HG03378 (cell line): ENCODE measurements around the gene ZNF408.

ENCODE experiments used
- ATAC-seq: cut with Tn5 transposase; IDR thresholded peaks from one replicate; pipeline ENCODE4 v1.9.1; 2021; ENCODE audit warnings: mild to moderate bottlenecking, moderate library complexity; ENCODE audit not compliant: unreplicated experiment

Gene ZNF408

DNA sequence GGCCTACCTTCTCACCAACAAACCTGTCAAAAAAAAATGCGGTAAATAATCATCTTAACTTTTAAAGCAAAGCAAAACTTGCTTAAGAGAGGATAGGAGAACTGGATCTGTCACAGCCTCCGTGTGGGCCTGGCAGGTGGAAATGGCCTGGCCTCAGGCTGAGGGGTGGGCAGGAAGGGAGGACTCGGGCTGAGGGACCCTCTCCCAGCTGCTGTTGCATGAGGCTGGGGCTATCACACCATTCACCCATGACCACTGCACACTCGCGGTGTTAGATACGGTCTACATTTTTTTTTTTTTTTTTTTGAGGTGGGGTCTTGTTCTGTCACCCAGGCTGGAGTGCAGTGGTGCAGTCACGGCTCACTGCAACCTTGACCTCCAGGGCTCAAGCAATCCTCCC is 24.9 kb upstream of the ZNF408 start:
- no peak for ATAC-seq

DNA sequence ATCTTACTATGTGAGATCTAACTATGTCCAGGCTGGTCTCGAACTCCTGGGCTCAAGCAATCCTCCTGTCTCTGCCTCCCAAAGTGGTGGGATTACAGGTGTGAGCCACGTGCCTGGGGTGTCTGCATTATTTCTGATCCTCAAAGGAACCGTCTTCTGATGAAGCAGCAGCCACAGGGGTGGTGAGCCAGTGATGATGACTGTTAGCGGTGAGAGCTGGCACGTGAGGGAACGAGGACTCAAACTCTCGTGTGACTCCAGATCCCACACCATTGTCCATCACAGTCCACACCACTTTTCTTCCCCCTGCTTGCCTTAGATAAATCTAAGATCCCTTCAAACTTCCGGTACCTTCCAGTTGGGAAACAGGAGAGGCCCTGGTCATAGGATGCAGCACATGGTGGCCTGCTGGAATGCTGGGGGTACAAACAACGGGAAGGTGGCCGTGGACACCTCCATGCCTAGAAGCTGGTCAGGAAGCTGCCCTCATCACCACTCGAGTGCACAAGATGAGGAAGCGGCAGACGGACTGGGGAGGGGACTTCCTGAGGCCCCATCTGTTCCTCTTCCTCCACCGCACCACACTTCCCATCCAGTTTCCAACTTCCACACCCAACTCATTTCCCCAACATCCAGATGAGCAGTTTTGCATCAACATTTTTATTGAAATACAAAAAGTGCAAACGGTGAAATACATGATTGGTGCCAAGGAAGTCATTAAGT is 24.2 kb upstream of the ZNF408 start:
- ATAC-seq, result no peak

DNA sequence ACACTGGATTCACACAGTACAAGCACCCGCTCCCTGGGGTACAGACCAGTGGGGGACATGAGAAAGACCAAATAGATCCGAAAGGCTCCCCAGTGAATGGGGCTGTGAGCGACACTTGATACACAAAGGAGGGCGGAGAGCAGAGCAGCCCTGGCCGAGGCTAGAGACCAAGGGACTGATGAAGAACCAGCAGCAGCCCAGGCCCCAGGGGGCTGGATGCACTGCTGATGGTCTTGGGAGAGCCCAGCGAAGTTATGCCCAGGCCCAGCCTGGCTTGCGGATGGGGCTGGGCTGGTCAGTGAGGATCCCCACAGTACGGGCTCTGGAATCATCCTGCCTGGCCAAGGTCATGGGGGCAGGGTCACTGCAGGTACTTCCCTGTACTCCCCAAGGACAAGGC is 23.7 kb upstream of the ZNF408 start:
- no peak for ATAC-seq

DNA sequence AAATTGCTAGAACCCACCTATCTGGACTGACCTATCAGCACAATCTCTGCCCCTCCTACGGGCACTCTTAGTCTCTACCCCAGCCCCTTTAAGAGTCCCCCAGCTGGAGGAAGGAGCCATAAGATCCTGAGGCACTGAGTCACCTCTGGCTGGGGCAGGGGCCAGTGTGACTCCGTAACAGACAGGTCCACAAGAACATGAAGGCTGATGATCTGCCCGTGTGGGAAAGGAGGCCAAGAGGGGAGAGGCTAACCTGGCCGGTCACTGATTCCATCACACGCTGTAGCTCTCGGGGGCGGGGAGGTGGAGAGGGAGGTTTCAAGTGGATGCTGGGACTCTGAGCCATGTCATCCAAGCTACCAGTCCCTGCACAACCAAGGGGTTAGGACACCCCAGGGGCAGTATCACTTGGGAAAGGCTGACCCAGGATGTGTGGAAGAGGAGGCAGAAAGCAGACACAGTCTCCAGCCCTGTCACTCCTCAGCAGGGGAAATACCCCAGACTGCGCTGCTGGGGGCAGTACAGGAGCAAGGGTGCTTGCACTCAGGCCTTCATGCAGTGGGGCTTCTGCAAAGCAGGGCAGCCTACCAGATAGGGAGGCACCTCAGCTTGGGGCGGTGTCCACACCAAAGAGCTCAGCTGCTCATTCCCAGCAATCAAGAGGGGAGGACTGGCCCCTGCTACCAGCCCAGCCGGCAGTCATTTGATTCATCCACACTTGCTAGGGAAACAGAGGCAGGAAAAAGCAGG is 22.7 kb upstream of the ZNF408 start:
- no peak for ATAC-seq

DNA sequence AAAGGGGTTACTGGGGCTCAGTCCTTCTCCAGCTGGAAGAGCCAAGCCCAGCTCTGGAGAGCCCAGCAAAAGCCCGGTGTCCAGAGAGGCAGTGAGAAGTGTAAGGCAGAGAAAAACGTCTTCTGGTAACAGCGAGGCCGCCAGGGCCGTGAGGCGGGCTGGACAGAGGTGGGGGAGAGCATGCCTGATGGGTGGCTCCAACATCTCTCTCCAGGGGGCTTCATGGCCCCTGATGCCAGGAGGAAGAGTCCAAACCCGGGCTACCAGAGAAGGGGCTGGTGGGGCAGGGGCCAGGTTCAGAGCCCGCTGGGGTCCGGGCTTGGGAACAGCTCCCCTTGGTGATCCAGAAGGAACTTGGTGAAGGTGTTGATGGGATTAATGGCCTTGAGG is 22.1 kb upstream of the ZNF408 start:
- no peak for ATAC-seq

DNA sequence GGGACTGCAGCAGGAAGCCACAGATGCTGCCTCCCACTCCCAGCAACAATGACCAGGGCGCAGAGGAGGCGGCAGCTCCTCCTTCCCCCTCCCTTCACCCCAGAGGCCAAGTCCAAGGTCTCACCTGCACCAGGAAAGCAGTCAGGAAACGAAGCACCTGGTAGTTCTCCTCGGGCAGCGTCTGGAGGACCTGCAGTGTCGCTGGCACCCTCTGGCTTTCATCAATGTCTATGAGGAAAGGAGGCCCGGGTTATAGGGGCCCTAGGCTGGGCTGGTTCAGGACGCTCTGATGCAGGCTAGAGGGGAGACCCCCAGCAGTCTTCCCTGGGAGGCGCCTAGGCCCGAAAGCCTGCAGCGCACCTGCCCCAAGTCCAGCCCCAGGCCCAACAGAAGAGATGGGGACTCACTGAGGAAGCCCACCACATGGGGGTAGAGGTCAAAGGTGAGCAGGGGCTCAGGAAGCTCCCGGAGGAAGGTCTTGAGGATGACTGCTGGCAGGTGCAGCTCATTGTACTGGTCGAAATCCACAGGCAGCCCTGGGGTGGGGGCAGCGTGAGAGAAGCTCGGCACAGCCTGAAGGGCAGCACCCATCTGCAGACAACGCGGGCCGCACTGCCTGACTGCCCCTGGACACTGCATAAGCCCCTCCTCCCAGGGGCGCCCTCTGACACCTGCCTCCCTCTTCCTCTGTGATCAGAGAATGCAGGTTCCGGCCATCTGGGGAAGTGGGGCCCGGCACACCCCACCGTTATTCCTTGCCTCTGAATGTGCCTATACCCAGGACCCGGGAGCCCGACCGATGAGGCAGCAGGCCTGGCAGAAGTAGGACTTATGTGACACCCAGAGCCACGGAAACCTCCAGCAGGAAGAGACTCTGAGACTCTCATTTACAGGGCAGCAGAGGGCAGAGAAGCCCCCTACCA is 21.3 kb upstream of the ZNF408 start:
- ATAC-seq, result no peak

DNA sequence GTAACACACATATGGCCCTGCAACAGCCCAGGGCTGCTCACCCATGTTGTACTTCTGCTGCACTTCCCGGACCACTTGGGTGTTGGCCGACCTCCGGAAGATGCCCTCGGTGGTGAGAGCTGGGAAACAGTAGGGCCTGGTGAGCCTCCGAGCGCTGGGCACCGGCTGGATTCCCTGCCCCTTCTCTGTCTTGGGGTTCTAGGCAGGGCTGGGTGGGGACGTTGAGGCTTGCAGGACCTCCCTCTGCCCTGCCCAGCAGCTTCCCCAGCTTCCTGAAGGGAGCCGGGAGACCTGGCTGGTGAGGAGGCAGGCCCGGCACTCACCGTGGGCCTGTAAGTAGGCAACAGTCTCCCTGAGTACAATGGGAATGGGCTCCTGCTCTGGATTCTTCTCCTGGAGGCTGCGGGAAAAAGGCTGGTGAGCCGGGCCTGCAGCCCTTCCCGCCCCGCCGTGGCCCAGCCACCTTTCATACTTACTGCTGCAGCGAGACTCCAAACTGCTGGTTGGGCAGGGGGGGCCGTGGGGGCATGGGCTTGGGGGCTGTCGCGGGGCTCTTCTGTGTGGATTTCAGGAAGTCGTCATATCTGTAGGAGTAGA is 20.6 kb upstream of the ZNF408 start:
- no peak for ATAC-seq

DNA sequence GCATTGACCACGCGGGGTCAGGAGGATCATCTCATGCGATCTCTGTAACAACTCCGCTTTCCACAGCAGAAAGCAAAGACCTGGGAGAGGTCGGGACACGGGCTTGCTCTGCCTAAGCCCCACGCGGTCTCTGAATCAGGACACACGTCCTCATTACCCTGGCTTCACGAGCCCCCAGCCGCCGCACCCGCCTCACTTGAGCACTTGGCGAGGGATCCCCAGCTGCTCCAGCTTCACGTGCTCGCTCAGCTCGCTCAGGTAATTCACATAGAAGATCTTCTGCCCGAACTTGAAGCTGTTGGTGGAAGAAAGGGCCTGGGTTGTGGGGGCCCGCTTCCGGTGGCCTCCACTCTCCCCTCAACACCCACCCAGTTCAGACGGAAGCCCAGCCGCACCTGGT is 20.0 kb upstream of the ZNF408 start:
- ATAC-seq, result no peak

DNA sequence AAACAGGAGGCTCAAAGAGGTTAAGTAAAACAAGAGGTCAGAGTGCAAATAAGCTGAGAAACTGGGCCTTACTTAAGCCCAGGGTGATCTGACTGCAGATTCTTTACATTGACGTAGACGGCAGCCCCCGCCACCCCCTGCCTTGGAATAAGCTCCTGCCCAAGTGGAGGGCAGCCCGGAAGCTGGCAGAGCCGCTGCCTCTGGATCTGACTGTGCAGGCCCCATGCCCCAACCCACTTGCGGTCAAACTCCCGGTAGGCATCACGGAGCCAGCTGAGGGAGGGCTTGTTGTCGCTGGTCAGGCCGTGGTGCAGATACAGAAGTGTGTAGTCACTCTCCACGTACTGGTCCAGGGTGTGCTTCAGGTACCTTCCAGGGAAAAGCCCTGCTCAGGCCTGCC is 19.0 kb upstream of the ZNF408 start:
- no peak for ATAC-seq

DNA sequence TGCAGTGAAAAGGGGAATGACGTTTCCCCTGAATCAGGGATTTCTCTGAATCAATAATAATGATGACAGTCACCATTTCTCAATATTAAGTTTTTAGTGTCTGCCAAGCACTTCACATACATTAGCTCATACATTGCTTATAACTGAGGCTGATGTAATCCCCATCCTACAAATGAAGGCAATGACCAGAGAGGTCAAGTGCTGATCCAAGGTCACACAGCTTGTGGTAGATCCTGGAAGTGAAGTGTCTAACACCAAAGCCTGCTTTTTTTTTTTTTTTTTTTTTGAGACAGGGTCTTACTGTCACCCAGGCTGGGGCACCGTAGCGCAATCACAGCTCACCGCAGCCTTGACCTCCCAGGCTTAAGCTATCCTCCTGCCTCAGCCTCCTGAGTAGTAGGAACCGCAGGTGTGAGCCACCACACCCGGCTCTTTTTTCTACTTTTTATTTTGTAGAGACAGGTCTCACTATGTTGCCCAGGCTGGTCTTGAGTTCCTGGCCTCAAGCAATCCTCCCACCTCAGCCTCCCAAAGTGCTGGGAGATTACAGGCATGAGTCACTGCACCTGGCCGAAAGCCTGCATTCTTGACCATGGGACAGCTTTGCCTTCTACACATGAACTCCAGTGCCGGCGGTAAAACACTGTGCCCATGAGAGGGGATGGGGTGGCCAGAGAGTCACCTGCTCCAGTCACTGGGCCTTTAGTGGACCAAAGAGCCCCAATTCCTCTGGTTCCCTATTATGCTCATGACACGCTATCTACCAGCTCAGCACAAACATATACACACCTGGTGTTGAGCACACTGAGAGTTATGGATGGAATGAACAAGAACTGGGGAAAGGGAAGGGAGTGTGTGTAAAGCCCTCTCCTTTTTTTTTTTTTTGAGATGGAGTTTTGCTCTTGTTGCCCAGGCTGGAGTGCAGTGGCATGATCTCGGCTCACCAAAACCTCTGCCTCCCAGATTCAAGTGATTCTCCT is 17.8 kb upstream of the ZNF408 start:
- no peak for ATAC-seq

DNA sequence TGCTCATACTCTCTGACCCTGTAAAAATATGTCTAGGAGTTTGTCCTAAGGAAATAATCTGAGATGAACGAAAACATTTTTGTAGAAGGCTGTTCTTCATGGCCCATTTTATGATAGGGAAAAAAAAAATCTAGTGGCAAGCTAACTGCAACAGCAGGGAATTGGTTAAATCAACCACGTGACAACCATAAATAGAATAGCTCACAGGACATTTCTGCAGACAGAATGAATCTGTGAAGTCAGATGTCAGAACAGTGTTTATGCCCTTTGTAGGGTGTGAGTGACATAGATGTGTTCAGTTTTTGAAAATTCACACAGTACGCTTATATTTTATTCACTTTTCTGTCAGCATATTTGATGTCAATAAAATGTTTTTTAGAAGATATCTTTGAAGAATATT is 16.5 kb upstream of the ZNF408 start:
- no peak for ATAC-seq

DNA sequence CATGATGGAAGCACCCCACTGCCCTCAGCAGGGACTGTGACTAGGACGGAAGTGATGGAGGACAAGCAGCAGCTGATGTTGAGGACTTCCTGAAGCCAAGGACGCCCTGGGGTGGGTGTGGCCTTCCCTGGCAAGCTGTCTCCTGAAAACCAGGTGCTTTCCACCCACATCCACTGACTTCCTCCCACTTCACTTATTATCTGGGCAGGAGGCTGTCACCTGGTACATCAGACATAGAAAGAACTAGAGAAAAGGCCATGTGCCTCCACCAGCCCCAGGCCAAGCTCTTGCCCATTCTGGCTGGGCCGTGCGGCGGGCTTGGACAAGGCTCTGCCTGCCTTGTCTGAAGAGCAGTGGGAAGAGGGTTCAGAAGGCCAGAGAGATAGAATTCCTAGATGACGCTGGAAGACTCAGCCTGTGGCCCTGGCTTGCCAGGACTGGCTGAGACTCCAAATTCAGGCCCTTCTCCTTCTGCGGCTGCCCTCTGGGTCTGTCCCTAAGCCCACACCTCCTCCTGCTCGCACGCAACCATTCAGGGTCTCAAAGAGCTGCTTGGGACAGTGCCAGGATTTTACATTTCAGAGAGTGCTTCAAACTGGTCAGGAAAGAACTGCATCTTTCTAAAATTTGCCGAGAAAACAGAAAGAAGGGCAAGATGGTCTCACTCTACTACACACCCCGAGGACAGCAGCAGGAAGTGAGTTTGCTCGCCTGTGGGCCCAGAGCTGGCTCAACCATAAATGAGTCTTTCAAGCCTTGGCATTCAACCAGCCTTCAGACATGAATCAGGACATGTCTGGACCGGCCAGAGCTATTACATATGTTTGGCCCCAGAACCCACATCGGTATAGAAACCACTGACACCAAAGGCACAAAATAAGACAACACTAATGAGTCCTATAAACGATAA is 13.7 kb upstream of the ZNF408 start:
- ATAC-seq, result no peak

DNA sequence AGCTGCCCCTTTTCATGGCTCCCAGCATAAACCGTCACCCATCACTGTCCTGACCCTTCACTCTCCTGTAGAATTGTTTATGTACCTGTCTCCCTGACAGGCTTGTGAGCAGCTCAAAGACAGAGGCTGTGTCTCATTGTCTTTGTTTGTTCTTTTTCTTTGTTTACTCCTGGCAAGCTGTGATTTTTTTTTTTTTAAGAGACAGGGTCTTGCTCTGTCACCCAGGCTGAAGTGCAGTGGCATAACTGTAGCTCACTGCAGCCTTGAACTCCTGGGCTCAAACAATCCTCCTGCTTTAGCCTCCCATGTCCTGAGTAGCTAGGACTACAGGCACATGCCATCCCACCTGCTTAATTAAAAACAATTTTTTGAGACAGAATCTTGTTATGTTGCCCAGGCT is 10.1 kb upstream of the ZNF408 start:
- ATAC-seq, result no peak

DNA sequence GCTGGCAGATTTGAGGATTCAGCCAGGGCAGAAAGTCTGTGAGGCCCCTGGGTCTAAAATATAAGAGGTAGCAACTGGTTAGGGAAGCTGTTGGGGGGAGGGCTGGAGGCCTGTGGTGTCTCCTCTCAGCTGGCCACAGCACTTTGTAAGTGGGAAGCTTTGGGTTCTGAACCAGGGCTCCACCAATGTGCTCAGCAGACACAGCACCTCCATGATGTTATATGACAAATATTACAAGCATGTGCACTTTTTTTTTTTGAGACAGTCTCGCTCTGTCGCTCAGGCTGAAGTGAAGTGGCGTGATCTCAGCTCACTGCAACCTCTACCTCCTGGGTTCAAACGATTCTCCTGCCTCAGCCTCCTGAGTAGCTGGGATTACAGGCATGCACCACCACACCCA is 8.4 kb upstream of the ZNF408 start:
- no peak for ATAC-seq

DNA sequence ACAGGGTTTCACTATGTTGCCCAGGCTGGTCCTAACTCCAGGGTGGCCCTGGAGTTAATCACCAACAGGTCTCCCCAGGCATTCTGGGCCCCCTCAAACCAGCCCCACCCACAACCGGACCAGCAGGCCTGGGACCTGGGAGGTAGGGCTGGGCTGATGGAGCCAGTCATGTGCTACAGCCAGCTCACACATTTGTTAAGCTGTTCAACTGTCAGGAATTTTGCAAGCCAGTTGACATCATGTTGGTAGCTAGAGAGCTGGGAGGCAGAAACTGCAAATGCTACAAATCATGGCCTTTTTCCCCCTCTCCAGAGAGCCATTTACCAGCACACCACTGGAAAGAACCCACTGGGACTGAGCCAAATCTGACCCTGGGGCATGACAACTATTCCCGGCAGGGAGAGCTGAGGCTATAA is 7.2 kb upstream of the ZNF408 start:
- ATAC-seq, result no peak

DNA sequence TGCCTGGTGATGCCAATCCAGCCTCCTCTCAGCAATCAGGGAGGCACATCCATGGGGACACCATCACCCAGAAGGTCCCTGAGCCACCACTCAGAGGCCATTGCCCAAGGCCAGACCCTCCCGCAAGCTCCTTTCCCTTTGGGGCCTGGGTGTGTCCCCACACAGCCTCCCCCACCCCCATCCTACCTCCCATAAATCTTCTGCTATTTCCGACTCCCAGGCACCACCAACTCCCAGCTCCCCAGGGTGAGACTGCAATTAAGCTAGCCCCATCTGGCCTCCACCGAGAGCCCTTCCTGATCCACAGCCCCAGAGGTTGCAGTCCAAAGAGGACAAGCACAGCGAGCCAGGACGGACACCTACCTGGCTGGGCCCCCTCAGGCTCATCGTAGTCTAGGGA is 6.8 kb upstream of the ZNF408 start:
- no peak for ATAC-seq

DNA sequence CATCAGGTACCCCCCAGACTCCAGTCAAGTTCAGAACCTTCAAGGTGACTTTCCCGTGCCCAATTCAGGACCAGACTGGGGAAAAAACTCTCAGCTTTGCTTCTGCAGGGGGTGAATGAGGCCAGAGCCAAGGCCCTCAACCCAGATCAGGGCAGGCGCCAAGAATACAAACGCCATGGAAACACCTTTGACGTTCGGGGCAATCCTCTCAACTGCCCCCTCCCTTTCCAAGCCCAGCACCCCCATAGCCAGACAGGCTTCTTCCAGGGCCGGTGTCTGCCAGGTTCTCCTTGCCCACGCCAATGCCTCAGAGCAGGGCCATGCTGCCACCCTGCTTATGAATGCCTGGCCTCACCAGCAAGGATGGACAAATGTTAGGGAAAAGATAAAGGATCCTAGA is 6.2 kb upstream of the ZNF408 start:
- ATAC-seq, result no peak

DNA sequence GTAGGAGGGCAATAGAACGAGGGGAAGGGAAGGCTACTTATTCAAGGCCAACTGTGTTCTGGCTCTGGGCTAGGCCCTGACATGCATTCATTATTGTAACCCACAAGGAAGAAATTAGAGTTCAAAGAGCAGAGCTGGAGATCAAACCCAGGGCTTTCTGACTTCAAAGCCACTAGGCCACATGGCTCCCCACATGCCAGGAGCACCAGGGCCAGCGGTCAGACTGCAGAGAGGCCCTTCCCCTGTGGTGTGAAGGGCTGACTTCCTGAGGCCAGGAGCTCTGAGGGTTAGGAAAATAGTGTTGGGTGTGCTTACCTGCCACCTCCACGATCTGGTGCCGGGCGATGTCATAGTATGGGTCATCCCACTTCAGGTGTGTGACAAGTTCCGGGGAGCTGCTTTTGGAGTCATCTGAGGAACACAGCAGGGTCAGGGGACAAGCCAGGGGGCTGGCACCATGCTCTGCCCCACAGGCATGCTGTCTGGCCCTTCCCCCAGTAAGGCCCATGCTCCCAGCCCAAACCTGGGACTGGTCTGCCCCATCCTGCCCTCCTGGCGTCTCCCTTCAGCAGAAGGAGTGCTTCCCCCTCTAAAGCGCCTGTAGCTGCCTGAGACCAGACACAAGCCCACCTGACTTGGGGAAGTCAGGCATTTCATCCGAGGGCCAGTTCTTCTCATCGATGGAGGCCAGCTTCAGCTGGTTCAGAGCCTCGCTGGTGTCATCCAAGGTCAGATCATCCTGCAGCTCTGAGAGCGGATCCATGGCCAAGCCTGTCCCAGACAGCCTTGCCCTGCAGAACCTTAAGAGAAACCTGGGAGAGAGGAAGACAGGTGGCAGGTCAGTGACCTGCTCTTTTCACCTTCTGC is 5.3 kb upstream of the ZNF408 start:
- ATAC-seq, result no peak
